WTC11 (cell line): ENCODE measurements around the gene IBA57.

ENCODE experiments used
- ATF2 ChIP-seq: sonication (generic); formaldehyde crosslinking; IDR thresholded peaks from 2 replicates; pipeline ENCODE4 v1.8.1; 2022; ENCODE audit warnings: low read depth, missing genetic modification reagents, borderline replicate concordance
- CREB1 ChIP-seq: sonication (generic); formaldehyde crosslinking; IDR thresholded peaks from 2 replicates; pipeline ENCODE4 v1.8.0; 2023; ENCODE audit warnings: mild to moderate bottlenecking, missing genetic modification reagents
- FOXP1 ChIP-seq: sonication (generic); formaldehyde crosslinking; IDR thresholded peaks from 2 replicates; pipeline ENCODE4 v1.8.0; 2022; ENCODE audit warnings: missing genetic modification reagents, mild to moderate bottlenecking, moderate library complexity, borderline replicate concordance
- FOXP4 ChIP-seq: sonication (generic); formaldehyde crosslinking; IDR thresholded peaks from 2 replicates; pipeline ENCODE4 v1.8.0; 2022; ENCODE audit warnings: mild to moderate bottlenecking, missing genetic modification reagents
- GABPB1 ChIP-seq: sonication (generic); formaldehyde crosslinking; IDR thresholded peaks from 2 replicates; pipeline ENCODE4 v1.8.1; 2023; ENCODE audit warnings: mild to moderate bottlenecking, missing genetic modification reagents
- JUN ChIP-seq: sonication (generic); formaldehyde crosslinking; IDR thresholded peaks from 2 replicates; pipeline ENCODE4 v1.8.0; 2023; ENCODE audit warnings: mild to moderate bottlenecking, missing genetic modification reagents
- OVOL2 ChIP-seq: fragments of 250-450 bp; sonication (Bioruptor Pico); IDR thresholded peaks from 2 replicates; pipeline ENCODE4 v1.9.0; 2021; ENCODE audit warnings: mild to moderate bottlenecking, borderline replicate concordance
- TP53 ChIP-seq: sonication (generic); formaldehyde crosslinking; IDR thresholded peaks from 2 replicates; pipeline ENCODE4 v1.8.1; 2023; ENCODE audit warnings: mild to moderate bottlenecking, missing genetic modification reagents
- ZBTB21 ChIP-seq: sonication (generic); formaldehyde crosslinking; IDR thresholded peaks from 2 replicates; pipeline ENCODE4 v1.8.1; 2023; ENCODE audit warnings: mild to moderate bottlenecking, missing genetic modification reagents, borderline replicate concordance
- TF ChIP-seq, protein P1 (sequence below): sonication (generic); formaldehyde crosslinking; IDR thresholded peaks from 2 replicates; pipeline ENCODE4 v1.8.1; 2022; ENCODE audit warnings: low read depth, mild to moderate bottlenecking, moderate library complexity, missing genetic modification reagents, borderline replicate concordance
- TF ChIP-seq, protein P2 (sequence below): fragments of 200-600 bp; IDR thresholded peaks from 2 replicates; pipeline ENCODE4 v1.8.0; 2022; ENCODE audit warnings: antibody characterized with exemption
- TF ChIP-seq, protein P3 (sequence below): sonication (generic); formaldehyde crosslinking; IDR thresholded peaks from 2 replicates; pipeline ENCODE4 v1.8.1; 2023; ENCODE audit warnings: mild to moderate bottlenecking, missing genetic modification reagents, moderate library complexity

DNA sequence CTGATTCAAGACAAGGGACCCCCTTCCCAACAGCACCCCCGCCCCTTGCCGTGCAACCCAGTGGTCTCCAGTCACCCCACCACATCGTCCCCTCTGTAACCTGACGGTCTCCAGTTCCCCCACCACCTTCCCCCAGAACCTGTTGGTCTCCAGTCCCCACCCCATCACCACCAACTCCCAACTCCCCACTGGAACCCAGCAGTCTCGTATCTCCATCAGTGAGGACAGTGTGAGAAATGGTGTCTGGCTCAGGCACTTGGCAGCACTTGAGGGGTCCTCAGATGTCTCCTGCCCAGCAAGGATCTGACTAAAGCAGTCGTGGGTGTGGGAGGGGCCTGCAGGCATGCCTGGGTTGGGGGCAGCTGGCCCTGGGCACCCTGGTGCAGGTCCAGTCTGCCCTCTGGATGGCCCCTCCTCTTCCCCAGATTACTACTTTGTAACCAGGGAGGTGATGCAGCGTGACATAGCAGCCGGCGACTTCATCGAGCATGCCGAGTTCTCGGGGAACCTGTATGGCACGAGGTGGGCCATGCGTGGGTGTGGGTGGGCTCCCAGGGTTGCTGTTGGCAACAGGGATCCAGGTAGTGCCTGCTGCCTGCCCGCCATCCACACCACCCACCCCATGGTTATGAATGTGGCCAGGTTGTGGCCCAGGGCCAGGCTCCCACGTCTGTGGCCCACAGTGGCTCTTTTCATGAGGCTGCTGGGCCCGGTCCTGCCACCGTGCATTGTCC is 19.0 kb upstream of the IBA57 start:
- TF ChIP-seq, protein P1, sequence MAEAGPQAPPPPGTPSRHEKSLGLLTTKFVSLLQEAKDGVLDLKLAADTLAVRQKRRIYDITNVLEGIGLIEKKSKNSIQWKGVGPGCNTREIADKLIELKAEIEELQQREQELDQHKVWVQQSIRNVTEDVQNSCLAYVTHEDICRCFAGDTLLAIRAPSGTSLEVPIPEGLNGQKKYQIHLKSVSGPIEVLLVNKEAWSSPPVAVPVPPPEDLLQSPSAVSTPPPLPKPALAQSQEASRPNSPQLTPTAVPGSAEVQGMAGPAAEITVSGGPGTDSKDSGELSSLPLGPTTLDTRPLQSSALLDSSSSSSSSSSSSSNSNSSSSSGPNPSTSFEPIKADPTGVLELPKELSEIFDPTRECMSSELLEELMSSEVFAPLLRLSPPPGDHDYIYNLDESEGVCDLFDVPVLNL (CRISPR knock-in tag): no peak
- no peak for TF ChIP-seq ATF2 (CRISPR knock-in tag)
- TF ChIP-seq FOXP4 (CRISPR knock-in tag): no peak
- TF ChIP-seq CREB1: no peak
- TF ChIP-seq, protein P2, sequence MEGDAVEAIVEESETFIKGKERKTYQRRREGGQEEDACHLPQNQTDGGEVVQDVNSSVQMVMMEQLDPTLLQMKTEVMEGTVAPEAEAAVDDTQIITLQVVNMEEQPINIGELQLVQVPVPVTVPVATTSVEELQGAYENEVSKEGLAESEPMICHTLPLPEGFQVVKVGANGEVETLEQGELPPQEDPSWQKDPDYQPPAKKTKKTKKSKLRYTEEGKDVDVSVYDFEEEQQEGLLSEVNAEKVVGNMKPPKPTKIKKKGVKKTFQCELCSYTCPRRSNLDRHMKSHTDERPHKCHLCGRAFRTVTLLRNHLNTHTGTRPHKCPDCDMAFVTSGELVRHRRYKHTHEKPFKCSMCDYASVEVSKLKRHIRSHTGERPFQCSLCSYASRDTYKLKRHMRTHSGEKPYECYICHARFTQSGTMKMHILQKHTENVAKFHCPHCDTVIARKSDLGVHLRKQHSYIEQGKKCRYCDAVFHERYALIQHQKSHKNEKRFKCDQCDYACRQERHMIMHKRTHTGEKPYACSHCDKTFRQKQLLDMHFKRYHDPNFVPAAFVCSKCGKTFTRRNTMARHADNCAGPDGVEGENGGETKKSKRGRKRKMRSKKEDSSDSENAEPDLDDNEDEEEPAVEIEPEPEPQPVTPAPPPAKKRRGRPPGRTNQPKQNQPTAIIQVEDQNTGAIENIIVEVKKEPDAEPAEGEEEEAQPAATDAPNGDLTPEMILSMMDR: no peak
- no peak for TF ChIP-seq JUN
- TF ChIP-seq, protein P3, sequence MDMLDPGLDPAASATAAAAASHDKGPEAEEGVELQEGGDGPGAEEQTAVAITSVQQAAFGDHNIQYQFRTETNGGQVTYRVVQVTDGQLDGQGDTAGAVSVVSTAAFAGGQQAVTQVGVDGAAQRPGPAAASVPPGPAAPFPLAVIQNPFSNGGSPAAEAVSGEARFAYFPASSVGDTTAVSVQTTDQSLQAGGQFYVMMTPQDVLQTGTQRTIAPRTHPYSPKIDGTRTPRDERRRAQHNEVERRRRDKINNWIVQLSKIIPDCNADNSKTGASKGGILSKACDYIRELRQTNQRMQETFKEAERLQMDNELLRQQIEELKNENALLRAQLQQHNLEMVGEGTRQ (CRISPR knock-in tag): no peak
- TF ChIP-seq TP53 (CRISPR knock-in tag): no peak
- no peak for TF ChIP-seq OVOL2 (CRISPR knock-in tag)
- TF ChIP-seq ZBTB21 (CRISPR knock-in tag): no peak
- TF ChIP-seq GABPB1 (CRISPR knock-in tag): no peak
- no peak for TF ChIP-seq FOXP1 (CRISPR knock-in tag)
